GM12873 (cell line): ENCODE data around the gene ELP6.

Source experiments
- TF ChIP-seq, protein P1 (sequence below): IDR thresholded peaks from 2 replicates; pipeline ENCODE4 v1.5.1; 2012; ENCODE audit warnings: low read depth, mild to moderate bottlenecking, moderate library complexity, low read length, control low read depth; ENCODE audit not compliant: insufficient read depth; ENCODE audit errors: missing control alignments

Gene ELP6

DNA sequence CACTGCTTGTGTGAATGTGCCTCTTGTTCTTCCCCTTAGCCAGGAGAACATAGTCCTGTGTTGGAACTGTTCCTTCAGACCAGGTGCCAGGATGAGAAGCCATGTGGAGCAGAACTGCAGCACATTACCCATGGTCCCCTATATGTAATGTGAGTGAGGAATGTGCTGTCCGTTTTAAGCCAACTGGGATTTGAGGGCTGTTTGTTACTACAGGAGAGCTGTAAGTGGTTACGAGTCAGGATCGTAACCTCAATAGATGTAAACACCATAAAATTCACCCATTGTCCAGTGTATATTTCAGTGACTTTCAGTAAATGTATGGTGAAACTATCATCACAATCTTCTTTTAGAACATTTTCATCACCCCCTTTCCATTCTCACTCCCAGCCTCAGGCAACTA lies 27.7 kb downstream of the ELP6 start:
- TF ChIP-seq, protein P1, sequence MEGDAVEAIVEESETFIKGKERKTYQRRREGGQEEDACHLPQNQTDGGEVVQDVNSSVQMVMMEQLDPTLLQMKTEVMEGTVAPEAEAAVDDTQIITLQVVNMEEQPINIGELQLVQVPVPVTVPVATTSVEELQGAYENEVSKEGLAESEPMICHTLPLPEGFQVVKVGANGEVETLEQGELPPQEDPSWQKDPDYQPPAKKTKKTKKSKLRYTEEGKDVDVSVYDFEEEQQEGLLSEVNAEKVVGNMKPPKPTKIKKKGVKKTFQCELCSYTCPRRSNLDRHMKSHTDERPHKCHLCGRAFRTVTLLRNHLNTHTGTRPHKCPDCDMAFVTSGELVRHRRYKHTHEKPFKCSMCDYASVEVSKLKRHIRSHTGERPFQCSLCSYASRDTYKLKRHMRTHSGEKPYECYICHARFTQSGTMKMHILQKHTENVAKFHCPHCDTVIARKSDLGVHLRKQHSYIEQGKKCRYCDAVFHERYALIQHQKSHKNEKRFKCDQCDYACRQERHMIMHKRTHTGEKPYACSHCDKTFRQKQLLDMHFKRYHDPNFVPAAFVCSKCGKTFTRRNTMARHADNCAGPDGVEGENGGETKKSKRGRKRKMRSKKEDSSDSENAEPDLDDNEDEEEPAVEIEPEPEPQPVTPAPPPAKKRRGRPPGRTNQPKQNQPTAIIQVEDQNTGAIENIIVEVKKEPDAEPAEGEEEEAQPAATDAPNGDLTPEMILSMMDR = no peak

DNA sequence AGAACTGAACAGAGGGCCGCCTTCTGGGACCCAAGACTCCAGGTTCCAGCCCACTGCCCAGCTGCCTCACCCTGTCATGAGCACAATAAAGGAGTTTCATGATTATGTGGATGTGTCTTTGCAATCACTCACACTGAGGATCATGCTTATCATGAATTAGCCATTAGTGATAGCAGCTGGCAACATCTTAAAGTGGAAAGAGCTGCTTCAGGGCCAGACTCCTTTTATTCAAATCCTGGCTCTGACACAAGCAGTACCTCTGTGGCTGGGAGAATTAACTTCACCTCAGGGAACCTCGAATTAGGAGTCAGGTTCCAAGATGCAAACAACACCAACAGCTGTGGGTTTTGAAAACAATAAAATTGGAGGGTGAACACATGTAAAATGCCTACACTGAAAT lies 31.1 kb downstream of the ELP6 start:
- TF ChIP-seq, protein P1 = no peak

GRCh38 chr3:47479826-47480160 lies 33.7 kb downstream of the ELP6 start:
- TF ChIP-seq, protein P1 = no peak

DNA sequence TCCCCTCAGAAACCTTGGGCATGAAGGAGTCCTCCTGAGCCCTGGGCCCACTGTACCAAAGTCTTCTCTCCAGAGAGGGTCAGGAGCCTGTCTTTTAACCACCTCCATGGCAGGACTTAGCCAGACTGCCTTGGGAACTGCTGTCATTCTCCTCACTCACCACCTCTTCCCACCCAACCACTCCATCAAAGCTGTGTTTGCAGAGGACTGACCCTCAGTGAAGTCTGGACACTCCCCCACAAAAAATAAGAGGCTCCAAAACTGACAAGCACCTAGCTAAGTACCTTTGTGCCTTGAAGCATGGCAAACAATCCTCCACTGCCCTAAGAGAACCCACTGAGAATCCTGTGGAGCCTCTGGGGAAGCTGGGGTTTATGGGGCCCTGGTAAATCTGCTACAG lies 35.5 kb downstream of the ELP6 start:
- TF ChIP-seq, protein P1 = no peak

GRCh38 chr3:47476644-47477199 lies 36.8 kb downstream of the ELP6 start:
- TF ChIP-seq, protein P1 = no peak

DNA sequence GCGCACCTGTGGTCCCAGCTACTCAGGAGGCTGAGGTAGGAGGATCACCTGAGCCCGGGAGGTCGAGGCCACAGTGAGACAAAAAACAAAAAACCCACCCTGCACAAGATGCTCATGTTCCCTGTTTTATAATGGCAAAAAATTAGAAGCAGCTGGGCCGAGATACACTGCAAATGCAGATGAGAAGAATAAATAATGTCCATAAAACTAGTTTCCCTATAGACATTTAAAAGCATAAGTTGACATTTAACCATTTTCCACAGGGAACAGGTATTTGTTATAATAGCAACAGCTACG lies 37.2 kb downstream of the ELP6 start:
- TF ChIP-seq, protein P1 = no peak

DNA sequence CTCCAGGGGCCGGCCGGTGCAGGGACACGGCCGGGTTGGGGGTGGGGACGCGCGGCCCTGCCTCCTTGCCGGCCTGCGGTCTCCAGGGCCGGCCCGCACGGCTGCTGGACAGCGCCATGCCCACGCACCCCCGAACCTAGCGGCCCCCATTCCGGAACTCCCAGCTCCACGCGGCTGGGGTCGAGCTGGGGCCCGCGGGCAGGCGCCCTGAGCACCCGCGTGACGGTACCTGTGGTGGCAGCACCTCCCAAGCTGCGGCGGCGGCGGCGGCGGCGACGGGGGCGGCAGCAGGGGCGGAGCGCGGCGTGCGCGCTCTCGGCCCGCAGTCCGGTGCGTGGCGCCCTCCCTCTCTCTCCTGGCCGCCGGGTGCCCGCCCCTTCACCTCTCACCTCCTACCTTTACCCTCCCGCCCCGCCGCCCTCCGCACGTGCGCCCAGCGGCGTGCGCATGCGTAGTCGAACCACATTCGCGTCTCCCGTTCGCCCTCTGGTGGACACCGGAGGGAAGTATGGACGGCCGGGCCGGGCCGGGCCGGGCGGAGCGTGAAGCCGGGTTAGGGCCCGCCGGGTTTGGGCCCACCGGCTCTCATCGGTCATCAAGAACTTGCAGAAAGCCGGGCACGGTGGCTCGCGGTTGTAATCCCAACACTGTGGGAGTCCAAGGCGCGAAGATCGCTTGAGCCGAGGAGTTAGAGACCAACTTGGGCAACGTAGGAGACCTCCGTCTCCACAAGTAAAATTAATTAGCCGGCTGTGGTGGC lies 37.8 kb downstream of the ELP6 start, which contains the start of gene SCAP:
SCAP (minus strand) TSS at position 372 of the 760 bp plus-strand sequence. CDS start 32,948 bp downstream, outside the sequence.
- TF ChIP-seq, protein P1 = peak; percentile 77
